ENCODE data around the gene RPAP2. TPM values are rescaled to one million over a fixed set of nuclear protein-coding genes. Genes with fewer than 3 reads are reported as not detected.
"Not testable (repeated sequence)": the region's sequence is repeated elsewhere in the genome, so short reads cannot be mapped to it uniquely, and the experiment has no call there.

Gene RPAP2
- total RNA-seq, 2 experiments from 2014 or later: 31.5 to 32.2 TPM

DNA sequence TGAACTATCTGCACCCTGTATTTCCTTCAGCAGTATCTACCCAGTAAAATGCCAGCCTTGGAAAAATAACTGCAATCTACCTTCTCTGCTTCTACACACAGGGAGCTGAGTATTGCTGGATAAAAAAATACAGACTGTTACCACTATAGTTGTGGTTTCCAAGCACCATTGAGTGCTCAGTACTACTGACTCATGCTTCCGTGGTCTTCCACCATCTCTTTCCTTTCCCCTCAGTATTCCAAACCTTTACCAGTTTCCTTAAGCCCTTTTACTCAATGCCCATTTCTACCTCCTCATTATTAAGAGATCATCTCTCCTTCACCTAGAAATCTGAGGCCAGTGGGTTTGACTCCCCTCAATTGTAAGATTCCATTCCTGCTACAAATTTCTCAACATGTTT lies 23.9 kb upstream of the RPAP2 start:
- Mint-ChIP-seq H3K36me3 (ENCODE audit: low read depth) (peaks cover 51% of the 10 kb centered on the region), H3K9me3 (no peaks in the 10 kb centered on the region), H3K27ac (no peak overlapping the region), H3K27me3 (no peaks in the 10 kb centered on the region), H3K4me3 (no peak overlapping the region), H3K4me1 (ENCODE audit: low read depth) (peaks cover 2% of the 10 kb centered on the region)
- CTCF ChIA-PET: interaction anchor here (2.8 kb wide), 1 partner anchor 16 kb away, joined by 9 read pairs; no protein-coding TSS in a partner anchor
- POLR2A ChIA-PET: no interaction called here
- no peak for ATAC-seq
- no peak for TF ChIP-seq CTCF (IDR thresholded peaks at IDR 0.05)
- intact Hi-C loops (cut with micrococcal nuclease): no loop called here
- DNase-seq: no peak

GRCh38 chr1:92276082-92276481 lies 22.8 kb upstream of the RPAP2 start:
- intact Hi-C loops (cut with micrococcal nuclease): no loop called here
- peaks cover 4% of the 10 kb centered on the region for H3K4me1 Mint-ChIP-seq (ENCODE audit: low read depth)
- no peaks in the 10 kb centered on the region for H3K27me3 Mint-ChIP-seq
- no peak for ATAC-seq
- POLR2A ChIA-PET: no interaction called here
- H3K27ac Mint-ChIP-seq: no peak overlapping the region
- peaks cover 60% of the 10 kb centered on the region for H3K36me3 Mint-ChIP-seq (ENCODE audit: low read depth)
- DNase-seq: no peak
- H3K4me3 Mint-ChIP-seq: no peak overlapping the region
- H3K9me3 Mint-ChIP-seq: no peaks in the 10 kb centered on the region
- CTCF ChIA-PET: no interaction called here
- no peak for TF ChIP-seq CTCF (IDR thresholded peaks at IDR 0.05)

GRCh38 chr1:92277105-92277723 lies 21.6 kb upstream of the RPAP2 start:
- ChIA-PET CTCF (no interaction called here), POLR2A (no interaction called here)
- DNase-seq (no peak), ATAC-seq (no peak)
- TF ChIP-seq CTCF (IDR thresholded peaks at IDR 0.05): no peak
- no peak overlapping the region for H3K27ac Mint-ChIP-seq
- no peaks in the 10 kb centered on the region for H3K27me3 Mint-ChIP-seq
- intact Hi-C loops (cut with micrococcal nuclease): no loop called here
- H3K4me3 Mint-ChIP-seq: no peak overlapping the region
- H3K4me1 Mint-ChIP-seq (ENCODE audit: low read depth): peaks cover 10% of the 10 kb centered on the region
- H3K9me3 Mint-ChIP-seq: no peaks in the 10 kb centered on the region
- H3K36me3 Mint-ChIP-seq (ENCODE audit: low read depth): peaks cover 64% of the 10 kb centered on the region

- intact Hi-C loops (cut with micrococcal nuclease); H3K9me3 Mint-ChIP-seq; H3K27ac Mint-ChIP-seq; DNase-seq; H3K4me3 Mint-ChIP-seq; H3K27me3 Mint-ChIP-seq; ATAC-seq: not testable (repeated sequence)
- H3K4me1 Mint-ChIP-seq (ENCODE audit: low read depth): peaks cover 25% of the 10 kb centered on the region
- ChIA-PET POLR2A (interaction anchor here (1.1 kb wide), 1 partner anchor 384 kb away, joined by 4 read pairs; no protein-coding TSS in a partner anchor), CTCF (interaction anchor here (1.2 kb wide), 1 partner anchor 11 kb away, joined by 3 read pairs; no protein-coding TSS in a partner anchor)
- H3K36me3 Mint-ChIP-seq (ENCODE audit: low read depth): peaks cover 72% of the 10 kb centered on the region
Observed at GRCh38 chr1:92279781-92280180, 19.1 kb upstream of the RPAP2 start.

DNA sequence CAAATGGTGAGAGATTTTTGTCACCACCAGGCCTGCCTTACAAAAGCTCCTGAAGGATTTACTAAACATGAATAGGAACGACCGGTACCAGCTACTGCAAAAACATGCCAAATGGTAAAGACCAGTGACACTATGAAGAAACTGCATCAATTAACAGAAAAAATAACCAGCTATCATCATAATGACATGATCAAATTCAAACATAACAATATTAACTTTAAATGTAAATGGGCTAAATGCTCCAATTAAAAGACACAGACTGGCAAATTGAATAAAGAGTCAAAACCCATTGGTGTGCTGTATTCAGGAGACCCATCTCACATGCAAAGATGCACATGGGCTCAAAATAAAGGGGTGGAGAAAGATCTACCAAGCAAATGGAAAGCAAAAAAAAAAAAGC lies 17.4 kb upstream of the RPAP2 start:
- DNase-seq; intact Hi-C loops (cut with micrococcal nuclease); H3K27me3 Mint-ChIP-seq; CTCF ChIA-PET; H3K4me3 Mint-ChIP-seq; POLR2A ChIA-PET; ATAC-seq; H3K27ac Mint-ChIP-seq; H3K9me3 Mint-ChIP-seq: not testable (repeated sequence)
- peaks cover 78% of the 10 kb centered on the region for H3K36me3 Mint-ChIP-seq (ENCODE audit: low read depth)
- H3K4me1 Mint-ChIP-seq (ENCODE audit: low read depth): peaks cover 23% of the 10 kb centered on the region

DNA sequence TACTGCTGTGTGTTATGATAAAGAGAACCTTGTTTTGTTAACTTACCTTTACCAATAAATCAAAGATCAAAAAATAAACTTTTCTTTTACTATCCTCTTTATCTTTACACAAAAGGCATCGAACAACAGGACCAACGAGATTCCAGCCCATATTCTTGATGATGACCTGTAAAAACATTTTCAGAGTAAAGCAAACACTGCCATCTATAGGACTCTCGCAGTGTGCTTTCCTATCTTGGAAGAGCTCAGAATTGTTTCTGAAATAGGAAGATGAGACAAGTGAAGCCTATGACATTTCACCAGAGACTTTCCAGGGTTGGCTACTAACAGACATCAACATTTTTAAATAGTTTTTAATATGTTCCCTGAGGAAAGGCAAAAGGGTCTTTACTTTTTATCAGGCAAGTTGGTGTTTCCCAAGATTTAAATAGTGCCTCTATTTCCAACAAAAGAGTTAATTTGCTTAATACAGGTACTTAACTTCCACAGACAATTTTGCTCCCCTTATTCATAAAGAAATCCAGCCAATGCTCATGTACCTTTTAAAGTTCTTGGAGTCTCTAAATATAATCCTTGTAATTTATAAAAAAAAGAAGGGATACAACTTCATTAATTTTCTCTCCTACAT lies 7.4 kb upstream of the RPAP2 start:
- ChIA-PET CTCF (interaction anchor here (0.5 to 2.0 kb wide), 15 partner anchors 9 to 333 kb away, joined by 3 to 36 read pairs (median 3); partner anchors contain the start of gene BTBD8), POLR2A (interaction anchor here (0.9 kb wide), 1 partner anchor 8 kb away, joined by 3 read pairs; the partner anchor contains the start of genes GLMN and RPAP2)
- Mint-ChIP-seq H3K27ac (no peak overlapping the region), H3K9me3 (no peaks in the 10 kb centered on the region), H3K36me3 (ENCODE audit: low read depth) (peaks cover 51% of the 10 kb centered on the region), H3K27me3 (no peaks in the 10 kb centered on the region), H3K4me1 (ENCODE audit: low read depth) (peaks cover 13% of the 10 kb centered on the region), H3K4me3 (no peak overlapping the region)
- DNase-seq (no peak), ATAC-seq (no peak)
- peak; percentile 55 for TF ChIP-seq CTCF (IDR thresholded peaks at IDR 0.05)
- intact Hi-C loops (cut with micrococcal nuclease): loop anchor here (10.0 kb wide), 1 partner anchor 287 kb away; no protein-coding TSS in a partner anchor
